ENCODE measurements around the gene PCDH11Y.
"Not testable (repeated sequence)": the region's sequence is repeated elsewhere in the genome, so short reads cannot be mapped to it uniquely, and the experiment has no call there.

GRCh38 chrY:5002476-5003184 lies 2.5 kb downstream of the PCDH11Y start:
- not testable (repeated sequence) for TF ChIP-seq CTCF, POLR2AphosphoS5, POLR2A (IDR thresholded peaks at IDR 0.05)
